ENCODE results near the gene CUZD1.
A peak's percentile ranks its signal among the peaks of the same experiment; 100 is the strongest.

Gene CUZD1

DNA sequence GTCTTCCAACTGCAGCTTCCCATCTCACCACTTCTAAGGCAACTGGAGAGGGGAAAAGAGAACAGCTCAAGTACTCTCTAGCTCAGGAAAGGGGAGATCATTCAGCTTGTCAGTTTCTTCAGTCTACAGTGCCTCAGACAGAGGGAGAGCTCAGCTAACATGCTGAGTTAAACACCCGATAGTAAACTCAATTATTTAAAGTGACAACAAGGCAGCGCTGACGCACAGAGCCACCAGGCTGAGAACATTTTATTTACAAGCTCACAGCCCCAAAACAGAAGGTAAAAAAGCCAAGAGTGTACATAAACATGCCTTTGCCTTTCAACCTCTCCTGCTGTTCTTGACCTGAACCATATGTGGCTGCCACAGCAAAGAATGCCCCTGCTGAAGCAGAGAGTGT lies 10.1 kb upstream of the CUZD1 start:
- no peak for DNase-seq (ENCODE audit: low spot score)

DNA sequence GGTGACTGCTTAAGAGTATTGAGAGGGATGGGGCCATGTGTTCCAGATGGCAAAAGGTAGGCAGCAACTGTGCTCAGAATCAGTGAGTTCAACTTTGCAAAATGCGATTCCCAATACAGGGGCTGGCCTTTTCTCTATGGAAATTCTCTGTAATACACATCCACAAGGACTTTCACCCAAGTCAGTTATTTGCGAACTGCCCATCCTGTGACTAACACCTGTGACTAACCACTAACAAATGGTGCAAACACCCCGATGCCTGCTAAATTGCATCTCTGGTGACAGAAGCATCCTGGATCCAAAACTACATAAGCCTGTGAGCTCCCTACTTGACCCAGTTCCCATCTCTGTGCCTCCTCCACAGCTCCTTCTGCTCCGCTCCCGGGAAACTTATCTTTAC lies 9.0 kb upstream of the CUZD1 start:
- no peak for DNase-seq (ENCODE audit: low spot score)

DNA sequence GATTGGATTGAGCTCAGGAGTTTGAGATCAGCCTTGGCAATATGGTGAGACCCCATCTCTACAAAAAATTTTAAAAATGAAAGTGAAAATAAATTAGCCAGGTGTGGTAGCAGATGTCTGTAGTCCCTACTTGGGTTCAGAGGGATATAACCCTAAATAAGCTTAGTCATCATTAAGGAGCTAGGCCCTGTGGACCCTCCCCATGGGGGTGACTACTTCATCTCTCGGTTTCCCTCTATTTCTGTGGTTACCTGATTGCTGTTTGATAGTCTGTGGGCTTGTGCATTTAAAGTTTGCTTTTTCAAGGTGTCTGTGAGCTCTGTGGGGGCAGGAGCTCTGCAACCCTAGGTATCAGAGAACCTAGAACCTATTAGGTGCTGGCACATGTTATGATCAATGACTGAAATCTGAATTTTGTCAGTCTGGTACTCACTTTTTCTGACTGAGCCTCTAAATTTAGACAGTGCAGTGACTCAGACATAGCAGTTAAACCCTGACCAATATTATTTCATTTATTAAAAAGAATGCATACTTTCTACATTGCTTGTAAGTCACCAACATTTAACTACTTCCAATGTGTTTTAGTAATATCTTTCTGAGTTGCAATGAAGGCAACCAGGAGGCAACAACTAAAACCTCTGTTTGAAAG lies 8.1 kb upstream of the CUZD1 start:
- DNase-seq (ENCODE audit: low spot score) = no peak

DNA sequence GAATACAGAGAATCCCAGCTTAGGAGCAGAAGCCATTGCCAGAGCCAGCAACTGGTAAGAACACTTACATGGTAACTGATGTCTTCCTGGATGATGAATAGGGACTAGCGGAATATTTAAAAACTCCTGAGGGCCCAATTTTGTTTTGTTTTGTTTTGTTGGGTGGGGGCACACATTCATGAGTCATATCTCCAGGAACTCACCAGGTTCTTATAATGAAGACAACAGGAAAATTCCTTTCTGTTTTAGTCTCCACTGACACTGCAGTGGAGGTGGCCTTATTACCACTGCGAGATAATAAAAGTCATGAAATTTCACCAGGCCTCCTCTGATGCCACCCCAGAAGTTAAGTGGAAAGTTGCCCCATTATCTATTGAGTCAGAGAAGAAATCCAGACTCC lies 6.6 kb upstream of the CUZD1 start:
- DNase-seq (ENCODE audit: low spot score) = no peak

DNA sequence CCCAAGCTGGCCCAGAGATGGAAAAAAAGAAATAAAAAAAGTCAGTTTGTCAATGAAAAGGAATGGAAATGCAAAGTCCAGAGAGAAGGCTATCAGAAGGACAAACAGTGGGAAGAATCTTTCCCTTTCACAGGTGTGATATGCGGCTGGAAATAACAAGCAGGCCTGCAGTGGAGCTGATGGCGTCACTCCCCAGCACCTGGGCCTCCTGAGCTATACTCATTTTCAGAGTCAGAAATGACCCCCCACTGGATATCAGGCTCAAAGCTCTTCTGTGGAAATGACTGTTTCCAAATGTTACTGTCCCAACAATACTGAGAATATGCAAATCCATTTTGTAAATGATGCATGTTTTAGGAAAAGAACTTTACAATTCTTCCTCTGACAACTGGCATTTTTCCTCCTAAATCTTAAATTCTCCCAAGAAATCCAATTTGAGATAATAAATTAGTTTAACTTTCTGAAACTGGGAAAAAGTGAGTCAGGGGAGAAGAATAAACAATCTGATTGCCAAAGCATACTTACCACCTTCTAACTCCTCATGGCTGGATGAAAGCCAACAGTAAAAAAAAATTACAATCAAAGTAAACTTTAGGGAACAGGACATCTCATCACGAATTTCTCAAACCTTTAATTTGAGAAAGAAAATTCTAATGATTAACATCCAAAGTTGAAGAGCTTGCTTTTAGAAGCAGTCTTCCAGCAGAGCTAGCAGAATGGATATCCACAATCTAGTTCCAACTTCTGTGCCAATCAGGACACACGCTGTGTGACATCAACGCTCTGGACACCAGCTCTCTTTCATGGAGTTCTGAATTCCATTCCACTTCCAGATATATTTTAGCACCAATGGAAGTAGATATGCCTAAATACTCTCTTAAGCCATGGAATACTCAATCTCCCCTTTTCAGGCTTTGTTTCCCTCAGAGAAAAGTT lies 5.3 kb upstream of the CUZD1 start:
- peak; percentile 6 for DNase-seq (ENCODE audit: low spot score)

DNA sequence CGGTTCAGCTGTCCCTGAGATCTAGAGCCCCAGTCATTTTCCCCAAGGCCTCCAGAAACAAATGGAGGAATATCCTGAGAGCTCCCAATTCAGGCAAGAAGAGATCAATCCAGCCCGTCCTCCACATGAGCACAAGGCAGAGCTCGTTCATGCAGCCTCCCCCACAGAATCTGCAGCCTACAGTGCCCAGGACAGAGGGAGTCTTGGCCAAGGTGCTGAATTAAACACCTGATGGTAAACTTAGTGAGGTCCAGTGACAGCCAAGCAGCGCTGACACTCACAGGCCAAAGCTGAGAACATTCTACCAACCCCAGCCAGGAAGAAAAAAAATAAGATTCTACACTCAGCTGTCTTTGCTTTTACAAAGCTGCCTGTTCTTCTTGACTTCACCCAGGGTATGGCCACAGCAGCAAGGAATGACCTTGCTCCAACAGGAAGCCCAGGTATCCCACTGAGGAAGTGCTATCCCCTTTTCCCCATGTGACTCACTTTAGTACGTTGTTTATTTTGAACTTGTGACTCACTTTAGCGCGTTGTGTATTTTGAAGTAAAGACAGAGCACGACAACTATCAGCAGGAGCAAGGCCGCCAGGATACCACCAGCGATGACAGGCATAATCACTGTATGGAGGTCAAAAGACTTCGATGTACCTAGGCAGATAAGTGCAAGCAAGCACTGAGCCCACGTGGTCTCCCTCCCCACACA lies 4.4 kb upstream of the CUZD1 start:
- no peak for DNase-seq (ENCODE audit: low spot score)

DNA sequence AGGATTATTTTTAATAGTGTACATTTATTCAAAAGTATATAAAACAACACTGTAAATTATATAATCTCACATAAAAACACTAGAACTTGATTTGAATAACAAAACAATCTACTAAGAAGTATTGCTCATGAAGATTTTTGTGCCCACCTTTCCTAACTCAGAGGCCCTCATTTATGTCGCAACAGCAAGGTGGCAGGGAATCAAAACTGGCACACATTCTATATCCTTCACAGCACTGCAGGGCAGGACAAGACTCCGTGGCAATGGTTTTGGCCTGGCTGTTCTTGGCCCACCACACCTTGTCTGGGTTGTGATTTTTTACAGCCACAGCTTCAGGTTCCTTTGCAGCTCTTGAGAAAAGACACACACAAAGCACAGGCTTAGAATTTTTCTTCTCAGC lies 3.4 kb upstream of the CUZD1 start:
- DNase-seq (ENCODE audit: low spot score) = no peak

DNA sequence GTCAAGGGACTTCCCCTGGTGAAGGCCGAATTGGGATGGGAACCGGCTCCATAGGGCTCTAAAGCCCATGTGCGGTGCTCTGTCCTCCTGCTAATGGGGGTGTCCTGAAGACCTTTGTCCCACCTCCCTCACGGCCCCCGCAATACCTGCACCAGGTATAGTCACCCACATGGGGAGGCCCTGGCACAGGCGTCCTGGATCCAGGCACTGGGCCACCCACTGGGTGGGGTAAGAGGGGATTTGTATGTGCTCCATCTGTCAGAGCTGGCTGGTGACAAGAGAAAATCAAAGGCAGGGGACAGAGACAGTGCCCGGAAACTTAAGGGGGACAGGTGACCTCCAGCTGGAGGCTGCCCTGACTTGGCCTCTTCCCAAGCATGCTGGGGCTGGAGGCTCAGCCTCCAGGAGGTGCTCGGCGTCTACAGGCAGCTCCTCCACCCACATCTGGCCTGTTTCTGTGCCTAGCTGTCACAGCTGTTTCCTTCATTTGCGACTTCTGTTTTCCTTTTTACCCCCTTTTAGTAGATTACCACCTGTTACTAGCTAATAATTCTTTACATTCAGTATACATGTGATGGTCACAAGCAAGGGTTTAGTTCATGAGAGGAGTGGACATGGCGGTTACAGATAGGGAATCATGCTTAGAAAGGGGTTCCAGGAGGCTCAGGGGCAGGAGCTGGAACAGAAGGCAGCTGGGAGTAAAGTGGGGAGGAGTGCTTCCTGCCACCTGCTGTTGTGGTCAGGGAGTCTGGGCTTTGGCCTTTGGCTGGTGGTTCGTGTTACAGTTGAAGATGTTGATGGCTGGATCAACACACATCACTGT lies 2.3 kb upstream of the CUZD1 start:
- DNase-seq (ENCODE audit: low spot score) = no peak

DNA sequence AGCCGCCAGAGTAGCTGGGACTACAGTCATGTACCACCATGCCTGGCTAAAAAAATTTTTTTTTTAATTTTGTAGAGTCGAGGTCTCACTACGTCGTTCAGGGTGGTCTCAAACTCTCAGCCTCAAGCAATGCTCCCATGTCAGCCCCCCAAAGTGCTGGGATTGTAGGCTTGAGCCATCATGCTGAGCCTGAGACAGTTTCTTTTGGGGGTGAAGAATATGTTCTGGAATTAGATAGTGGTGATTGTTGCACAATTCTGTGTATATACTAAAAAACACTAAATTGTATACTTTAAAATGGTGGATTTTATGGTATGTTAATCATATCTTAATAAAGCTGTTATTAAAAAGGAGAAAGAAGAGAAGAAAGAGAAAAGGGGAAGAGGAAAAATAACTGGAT lies 1.5 kb downstream of the CUZD1 start:
- DNase-seq (ENCODE audit: low spot score) = no peak

DNA sequence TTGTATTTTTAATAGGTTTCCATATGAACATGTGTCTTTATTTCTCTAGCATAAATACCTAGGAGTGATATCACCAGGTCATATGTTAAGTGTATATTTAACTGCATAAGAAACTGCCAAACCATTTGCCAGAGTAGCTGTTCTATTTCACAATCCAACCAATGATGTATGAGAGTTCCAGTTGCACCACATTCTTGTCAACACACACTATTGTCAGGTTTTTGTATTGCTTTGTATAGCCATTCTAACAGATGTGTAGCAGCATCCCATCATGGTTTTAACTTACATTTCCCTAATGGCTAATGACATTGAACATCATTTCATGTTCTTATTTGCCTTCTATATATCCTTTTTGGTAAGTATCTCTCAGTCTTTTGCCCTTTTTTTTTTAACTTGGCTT lies 4.1 kb downstream of the CUZD1 start:
- DNase-seq (ENCODE audit: low spot score) = no peak

DNA sequence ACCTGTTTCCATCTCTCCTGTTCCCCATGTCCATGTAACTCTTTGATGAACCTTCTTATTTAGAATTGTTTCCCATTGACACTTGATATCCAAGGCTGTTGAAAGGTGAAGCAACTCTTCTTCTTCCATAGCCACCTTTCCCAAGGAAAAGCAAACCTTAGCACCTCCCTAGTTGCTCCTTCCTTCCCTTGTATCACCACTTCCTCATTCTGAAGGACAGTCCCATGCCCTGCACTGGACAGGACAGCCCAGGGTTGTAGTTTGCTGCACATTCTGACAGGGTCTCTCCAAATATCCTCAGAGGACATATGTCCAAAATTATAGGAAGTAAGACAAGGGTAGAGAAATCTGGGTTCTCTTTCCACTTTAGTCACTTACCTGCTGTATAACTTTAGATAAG lies 6.2 kb downstream of the CUZD1 start:
- DNase-seq (ENCODE audit: low spot score) = no peak

DNA sequence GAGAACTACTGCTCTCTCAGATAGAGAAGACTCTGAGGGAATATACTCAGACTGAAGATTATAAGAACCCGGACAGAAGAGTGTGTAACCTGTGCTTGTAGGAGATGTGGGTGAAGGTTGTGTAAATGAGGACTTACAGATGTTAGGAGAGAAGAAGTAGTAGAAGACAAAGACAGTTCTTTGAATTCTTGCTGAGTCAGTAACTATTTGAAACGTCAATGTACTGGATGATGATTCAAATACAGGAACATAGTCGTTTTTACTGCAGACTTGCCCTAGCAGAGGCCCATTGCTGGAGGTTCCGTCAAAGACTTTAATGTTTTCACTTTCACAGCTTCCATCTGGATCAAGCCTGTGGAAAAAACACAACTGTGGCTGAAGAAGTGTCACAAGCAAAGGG lies 6.8 kb downstream of the CUZD1 start:
- DNase-seq (ENCODE audit: low spot score) = no peak

DNA sequence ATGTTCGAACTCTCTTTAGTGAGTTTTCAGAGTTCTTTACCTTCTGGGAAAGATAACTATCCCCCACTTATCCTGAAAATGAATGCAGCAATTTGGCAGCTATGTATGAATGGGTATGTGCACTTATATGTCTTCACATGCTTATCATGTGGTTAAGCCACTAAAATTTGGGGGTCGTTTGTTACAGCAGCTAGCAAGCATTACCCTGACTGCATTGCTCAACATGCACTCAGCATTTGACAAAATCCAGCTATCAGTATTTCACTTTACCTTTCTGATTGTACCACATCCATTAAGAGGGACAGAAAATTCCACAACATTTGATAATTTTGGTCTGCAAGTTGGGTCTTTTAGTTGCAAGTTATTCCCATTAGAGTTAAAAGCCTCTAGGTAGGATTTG lies 9.7 kb downstream of the CUZD1 start:
- DNase-seq (ENCODE audit: low spot score) = no peak

DNA sequence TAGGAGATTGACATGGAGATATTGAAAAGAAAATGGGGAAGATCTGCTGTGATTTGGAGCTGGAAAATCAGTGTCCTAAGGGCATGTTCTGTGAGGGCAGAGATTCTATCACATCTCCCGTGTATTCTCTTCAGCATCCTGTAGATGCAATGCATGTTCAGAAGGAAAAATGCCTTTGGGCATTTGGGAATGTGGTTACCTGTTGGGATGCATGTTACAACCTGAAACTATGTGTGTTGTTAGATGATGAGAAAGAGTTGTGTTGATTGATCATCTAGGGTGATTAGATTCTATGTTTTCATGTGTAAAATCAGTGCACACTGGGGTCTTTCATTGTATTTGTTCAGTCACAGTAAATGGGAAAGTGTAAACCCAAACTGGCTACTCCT lies 14.7 kb downstream of the CUZD1 start:
- no peak for DNase-seq (ENCODE audit: low spot score)

DNA sequence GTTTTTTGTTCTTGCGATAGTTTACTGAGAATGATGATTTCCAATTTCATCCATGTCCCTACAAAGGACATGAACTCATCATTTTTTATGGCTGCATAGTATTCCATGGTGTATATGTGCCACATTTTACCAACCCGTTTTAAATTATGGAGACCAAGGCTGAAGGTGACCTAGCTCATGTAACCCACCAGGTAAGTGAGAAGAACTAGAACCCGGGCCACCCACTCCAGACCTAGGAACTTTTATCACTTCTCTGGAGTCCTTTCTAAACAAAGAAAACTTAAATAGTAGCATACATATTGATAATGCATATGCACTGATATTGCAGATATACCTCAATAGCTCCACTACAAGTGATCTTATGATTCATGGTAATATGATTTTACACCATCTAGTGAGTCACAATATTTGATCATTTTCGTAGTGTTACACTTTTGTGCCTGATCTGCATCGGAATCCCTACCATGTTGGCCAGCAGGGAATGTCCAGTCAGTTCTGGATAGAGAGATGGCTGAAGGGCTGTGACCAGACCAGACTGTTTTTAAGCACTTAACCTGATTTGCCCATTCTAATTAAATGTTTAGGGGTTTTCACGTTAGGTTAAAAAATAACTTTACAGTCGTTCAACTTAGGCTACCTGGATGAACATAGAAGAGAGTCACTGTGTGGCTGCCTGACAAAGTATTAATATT lies 15.2 kb downstream of the CUZD1 start:
- DNase-seq (ENCODE audit: low spot score) = no peak

DNA sequence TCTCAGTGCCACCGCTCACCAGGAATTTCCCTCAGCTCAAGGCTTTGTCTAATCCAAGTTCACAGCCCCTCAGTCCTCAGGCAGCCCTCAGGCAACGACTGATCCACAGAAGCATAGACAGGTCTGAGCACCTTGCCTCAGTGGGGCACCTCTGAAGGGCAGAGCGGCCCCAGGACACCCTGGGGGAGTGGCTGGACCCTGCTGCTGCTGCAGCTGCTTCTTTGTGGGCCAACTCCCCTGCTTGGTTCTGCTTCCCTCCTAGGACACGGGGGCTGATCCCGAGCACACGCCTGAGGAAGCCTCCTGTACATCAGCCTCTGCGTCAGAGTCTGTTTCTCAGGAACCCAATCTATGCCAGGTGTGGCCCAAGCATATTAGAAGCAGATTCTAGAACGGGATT lies 16.2 kb downstream of the CUZD1 start:
- DNase-seq (ENCODE audit: low spot score) = no peak

DNA sequence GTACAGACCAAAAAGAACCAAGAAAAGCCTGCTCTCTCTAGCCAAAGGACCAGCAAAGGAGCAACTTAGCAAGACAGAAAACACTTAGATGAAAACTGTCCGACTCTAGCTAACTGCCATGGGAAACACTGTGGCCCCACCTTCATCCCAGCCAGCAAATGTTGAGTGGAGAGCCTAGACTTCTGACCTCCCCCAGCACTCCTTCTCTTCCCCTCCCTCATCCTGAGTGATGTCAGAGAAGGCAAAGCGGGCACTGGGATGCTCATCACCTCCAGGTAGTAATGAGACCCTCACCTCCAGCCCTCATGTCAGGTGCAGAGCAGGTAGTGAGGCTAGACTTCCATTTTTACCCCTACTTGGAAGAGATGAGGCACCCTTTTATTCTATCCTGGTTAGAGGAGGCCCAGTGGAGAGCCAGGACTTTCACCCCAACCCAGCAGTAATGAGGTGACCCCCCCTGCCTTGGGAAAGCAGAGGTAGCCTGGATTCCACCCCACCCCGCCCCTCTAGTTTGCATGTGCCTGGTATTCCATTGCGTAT lies 16.9 kb downstream of the CUZD1 start:
- no peak for DNase-seq (ENCODE audit: low spot score)

DNA sequence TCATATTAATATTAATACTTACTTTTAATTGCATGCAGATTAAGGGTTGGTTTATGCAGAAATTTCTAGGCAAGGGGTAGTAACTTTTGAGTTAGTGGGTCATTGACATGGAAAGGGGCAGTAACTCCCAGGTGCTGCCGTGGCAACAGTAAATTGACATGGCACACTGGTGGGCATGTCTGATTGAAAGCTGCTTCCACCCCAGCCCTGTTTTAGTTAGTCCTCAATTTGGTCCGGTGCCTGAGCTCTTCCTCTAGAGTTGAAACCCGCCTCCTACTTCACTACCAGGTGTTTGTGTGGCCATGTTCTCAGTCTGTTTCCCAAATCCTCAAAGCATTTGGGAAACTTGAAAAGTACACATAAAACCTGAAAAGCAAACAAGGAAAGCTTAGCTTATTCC lies 18.4 kb downstream of the CUZD1 start:
- no peak for DNase-seq (ENCODE audit: low spot score)

DNA sequence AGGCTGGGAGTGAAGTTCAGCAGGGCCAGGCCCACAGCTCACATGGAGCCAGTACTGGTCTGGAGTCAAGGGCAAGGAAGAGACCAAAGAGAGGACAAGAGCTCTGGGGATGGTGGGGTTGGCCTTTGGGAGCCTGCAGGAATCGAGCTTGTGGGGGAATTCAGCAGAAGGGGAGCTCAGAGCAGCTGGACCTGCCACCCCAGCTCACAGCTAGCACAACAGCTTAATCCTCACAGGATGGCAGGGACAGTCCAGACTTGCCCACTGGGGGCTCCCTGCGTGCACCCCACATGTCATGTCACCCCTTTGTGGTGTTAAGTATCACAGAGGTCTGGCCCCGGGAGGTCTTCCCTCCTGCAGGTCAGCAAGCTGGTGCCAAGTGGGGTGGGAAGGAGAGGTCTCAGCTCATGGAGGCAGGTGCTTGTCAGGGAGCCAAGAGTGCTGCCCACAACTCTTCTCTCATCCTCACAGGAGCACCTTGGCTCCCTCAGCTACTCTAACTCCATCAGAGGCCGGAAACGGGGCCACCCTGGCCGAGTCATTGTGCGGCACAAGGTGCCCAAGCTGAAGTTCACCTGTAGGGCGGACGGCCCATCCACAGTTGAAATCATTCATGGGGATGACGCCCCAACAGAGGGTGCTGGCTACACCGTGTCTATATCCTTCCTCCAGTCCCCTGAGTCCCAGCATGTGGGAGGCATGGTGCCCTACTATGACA lies 22.5 kb downstream of the CUZD1 start:
- no peak for DNase-seq (ENCODE audit: low spot score)

DNA sequence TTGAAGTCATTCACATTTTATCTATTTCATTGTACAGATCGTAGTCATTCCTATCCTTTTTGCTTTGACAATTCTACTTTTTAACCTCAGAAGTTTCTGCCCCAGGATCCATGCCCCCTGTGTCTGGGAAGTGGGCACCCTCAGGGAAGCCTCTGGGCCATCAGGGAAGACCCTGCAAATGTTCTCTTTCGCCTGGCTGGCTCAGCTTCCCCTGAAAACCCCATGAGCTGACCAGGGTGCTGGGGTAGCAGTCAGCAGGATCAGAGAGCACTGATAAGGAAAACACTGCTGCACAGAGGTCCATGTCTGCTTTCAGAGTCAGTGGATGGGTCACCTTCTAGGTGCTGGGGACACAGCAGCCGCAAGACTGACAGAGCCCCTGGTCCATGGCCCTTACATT lies 23.8 kb downstream of the CUZD1 start:
- DNase-seq (ENCODE audit: low spot score) = no peak

DNA sequence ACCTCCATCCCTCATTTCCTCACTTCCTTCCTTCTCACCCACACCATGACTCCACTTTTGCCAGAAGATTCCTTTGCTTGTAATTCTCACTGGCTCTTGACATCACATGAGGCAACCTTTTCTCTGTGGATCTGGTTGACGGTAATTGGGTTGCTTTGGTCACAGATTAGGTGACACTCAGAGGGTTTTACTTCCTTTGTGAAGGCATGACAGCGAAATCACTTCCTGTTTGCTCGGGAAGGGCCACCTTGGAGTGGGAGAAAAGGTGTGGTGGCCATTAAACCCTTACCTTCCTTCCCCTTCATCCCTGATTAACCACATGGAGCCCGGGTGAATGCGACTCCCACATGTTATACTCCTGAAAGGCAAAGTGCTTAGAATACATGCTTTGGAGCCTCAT lies 30.2 kb downstream of the CUZD1 start:
- no peak for DNase-seq (ENCODE audit: low spot score)

Measured in activated CD4-positive, alpha-beta T cell treated with anti-CD3 and anti-CD28 coated beads, Interleukin-2, Interleukin-4, amounts not matched to agents 100 ng/mL and 50 ng/mL, durations not matched to agents 16 hours and 8 hours (primary cell).